ENCODE results near the gene EYS.

DNA sequence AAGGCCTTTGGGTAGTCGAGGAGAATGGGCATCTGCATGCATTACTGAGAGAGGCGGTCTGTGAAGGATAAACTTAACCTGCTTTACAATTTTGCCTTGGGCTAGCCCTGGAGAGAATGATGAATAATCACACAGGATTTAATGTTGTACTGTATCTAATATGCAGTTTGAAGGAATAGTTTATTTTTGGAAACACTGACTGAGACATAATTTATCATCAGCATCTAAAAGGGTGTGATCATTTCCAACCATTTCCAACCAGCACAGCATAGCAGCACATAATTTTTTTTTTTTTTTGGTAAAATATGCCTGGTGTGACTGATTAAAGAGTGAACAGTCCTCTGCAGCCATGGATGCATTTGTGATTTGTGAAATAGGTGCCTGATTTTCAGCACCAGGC lies 1552.0 kb downstream of the EYS start:
- TF ChIP-seq, protein P1, sequence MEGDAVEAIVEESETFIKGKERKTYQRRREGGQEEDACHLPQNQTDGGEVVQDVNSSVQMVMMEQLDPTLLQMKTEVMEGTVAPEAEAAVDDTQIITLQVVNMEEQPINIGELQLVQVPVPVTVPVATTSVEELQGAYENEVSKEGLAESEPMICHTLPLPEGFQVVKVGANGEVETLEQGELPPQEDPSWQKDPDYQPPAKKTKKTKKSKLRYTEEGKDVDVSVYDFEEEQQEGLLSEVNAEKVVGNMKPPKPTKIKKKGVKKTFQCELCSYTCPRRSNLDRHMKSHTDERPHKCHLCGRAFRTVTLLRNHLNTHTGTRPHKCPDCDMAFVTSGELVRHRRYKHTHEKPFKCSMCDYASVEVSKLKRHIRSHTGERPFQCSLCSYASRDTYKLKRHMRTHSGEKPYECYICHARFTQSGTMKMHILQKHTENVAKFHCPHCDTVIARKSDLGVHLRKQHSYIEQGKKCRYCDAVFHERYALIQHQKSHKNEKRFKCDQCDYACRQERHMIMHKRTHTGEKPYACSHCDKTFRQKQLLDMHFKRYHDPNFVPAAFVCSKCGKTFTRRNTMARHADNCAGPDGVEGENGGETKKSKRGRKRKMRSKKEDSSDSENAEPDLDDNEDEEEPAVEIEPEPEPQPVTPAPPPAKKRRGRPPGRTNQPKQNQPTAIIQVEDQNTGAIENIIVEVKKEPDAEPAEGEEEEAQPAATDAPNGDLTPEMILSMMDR (IDR thresholded peaks at IDR 0.05; ENCODE audit: low read depth, low read length), result no peak
- TF ChIP-seq POLR2A (IDR thresholded peaks at IDR 0.05; ENCODE audit: extremely low read depth, insufficient read length) (no peak), MYC (IDR thresholded peaks at IDR 0.05; ENCODE audit: low read depth, low read length) (no peak)
